ENCODE results near the gene DYNLT2. TPM values are rescaled to one million over a fixed set of nuclear protein-coding genes. Genes with fewer than 3 reads are reported as not detected.

The DYNLT2 gene
- total RNA-seq, 3 donors from 2014 or later (not counting 1 experiment from before 2014, with no cell fraction given) = 4.0 to 6.8 (median 5.3) TPM

- no peaks in the 10 kb centered on the region for H3K9me3 ChIP-seq (ENCODE audit: control insufficient read depth, insufficient read depth, low read length)
- H3K36me3 ChIP-seq (ENCODE audit: control insufficient read depth, insufficient read depth, low read length) = peaks cover 3% of the 10 kb centered on the region
- ATAC-seq (no peak), DNase-seq (no peak)
- TF ChIP-seq CTCF (IDR thresholded peaks at IDR 0.05) = no peak
- H3K27me3 ChIP-seq (ENCODE audit: control insufficient read depth, insufficient read depth, low read length) = peaks cover 5% of the 10 kb centered on the region
- no peaks in the 10 kb centered on the region for H3K36me3 Mint-ChIP-seq
- peaks cover 7 to 11% of the 10 kb centered on the region in 2 donors for H3K27me3 Mint-ChIP-seq (ENCODE audit: low read depth in 2 of 2)
- intact Hi-C loops (cut with micrococcal nuclease) = no loop called here
- H3K4me1 ChIP-seq (ENCODE audit: control insufficient read depth, insufficient read depth, low read length) = peaks cover 3% of the 10 kb centered on the region
- peaks cover 0 to 3% of the 10 kb centered on the region in 2 donors for H3K4me1 Mint-ChIP-seq
- H3K4me3 Mint-ChIP-seq = no peak overlapping the region
- H3K27ac ChIP-seq (ENCODE audit: low read length) = no peak overlapping the region
- no peak overlapping the region for H3K4me3 ChIP-seq (ENCODE audit: low read length)
- WGBS (ENCODE audit: insufficient coverage) = 95% methylated on average over 12 of the region's 12 CpGs
- H3K9me3 Mint-ChIP-seq = no peaks in the 10 kb centered on the region
- H3K27ac Mint-ChIP-seq = no peak overlapping the region
These were observed 33.5 kb upstream of the DYNLT2 start for GRCh38 chr6:169784821-169785340.

GRCh38 chr6:169783971-169784820, 32.8 kb upstream of the DYNLT2 start:
- no peak for TF ChIP-seq CTCF (IDR thresholded peaks at IDR 0.05)
- Histone ChIP-seq H3K36me3 (ENCODE audit: control insufficient read depth, insufficient read depth, low read length) (peaks cover 3% of the 10 kb centered on the region), H3K9me3 (ENCODE audit: control insufficient read depth, insufficient read depth, low read length) (no peaks in the 10 kb centered on the region), H3K4me3 (ENCODE audit: low read length) (no peak overlapping the region), H3K27me3 (ENCODE audit: control insufficient read depth, insufficient read depth, low read length) (no peaks in the 10 kb centered on the region), H3K27ac (ENCODE audit: low read length) (no peak overlapping the region), H3K4me1 (ENCODE audit: control insufficient read depth, insufficient read depth, low read length) (no peaks in the 10 kb centered on the region)
- ATAC-seq (no peak), DNase-seq (no peak)
- H3K4me1 Mint-ChIP-seq = no peaks in the 10 kb centered on the region
- H3K27me3 Mint-ChIP-seq (ENCODE audit: low read depth in 2 of 2) = peaks cover 4 to 9% of the 10 kb centered on the region in 2 donors
- H3K9me3 Mint-ChIP-seq = no peaks in the 10 kb centered on the region
- WGBS (ENCODE audit: insufficient coverage) = 95% methylated on average over 23 of the region's 23 CpGs
- no peak overlapping the region for H3K27ac Mint-ChIP-seq
- intact Hi-C loops (cut with micrococcal nuclease) = no loop called here
- H3K36me3 Mint-ChIP-seq = no peaks in the 10 kb centered on the region
- H3K4me3 Mint-ChIP-seq = no peak overlapping the region

GRCh38 chr6:169783401-169783800, 32.0 kb upstream of the DYNLT2 start:
- Histone ChIP-seq H3K4me3 (ENCODE audit: low read length) (no peak overlapping the region), H3K9me3 (ENCODE audit: control insufficient read depth, insufficient read depth, low read length) (no peaks in the 10 kb centered on the region), H3K27ac (ENCODE audit: low read length) (no peak overlapping the region), H3K27me3 (ENCODE audit: control insufficient read depth, insufficient read depth, low read length) (no peaks in the 10 kb centered on the region), H3K4me1 (ENCODE audit: control insufficient read depth, insufficient read depth, low read length) (no peaks in the 10 kb centered on the region), H3K36me3 (ENCODE audit: control insufficient read depth, insufficient read depth, low read length) (peaks cover 6% of the 10 kb centered on the region)
- DNase-seq (no peak), ATAC-seq (no peak)
- Mint-ChIP-seq H3K27me3 (ENCODE audit: low read depth in 2 of 2) (peaks cover 0 to 2% of the 10 kb centered on the region in 2 donors), H3K4me3 (no peak overlapping the region), H3K36me3 (no peaks in the 10 kb centered on the region), H3K27ac (no peak overlapping the region), H3K4me1 (no peaks in the 10 kb centered on the region), H3K9me3 (no peaks in the 10 kb centered on the region)
- intact Hi-C loops (cut with micrococcal nuclease) = no loop called here
- no peak for TF ChIP-seq CTCF (IDR thresholded peaks at IDR 0.05)
- WGBS (ENCODE audit: insufficient coverage) = 89% methylated on average over 9 of the region's 9 CpGs
